Measurements from ENCODE around the gene CATSPERE.

GRCh38 chr1:244598611-244599010, 137.5 kb downstream of the CATSPERE start:
- TF ChIP-seq POLR2A (IDR thresholded peaks at IDR 0.05) = no peak
- TF ChIP-seq, protein P1, sequence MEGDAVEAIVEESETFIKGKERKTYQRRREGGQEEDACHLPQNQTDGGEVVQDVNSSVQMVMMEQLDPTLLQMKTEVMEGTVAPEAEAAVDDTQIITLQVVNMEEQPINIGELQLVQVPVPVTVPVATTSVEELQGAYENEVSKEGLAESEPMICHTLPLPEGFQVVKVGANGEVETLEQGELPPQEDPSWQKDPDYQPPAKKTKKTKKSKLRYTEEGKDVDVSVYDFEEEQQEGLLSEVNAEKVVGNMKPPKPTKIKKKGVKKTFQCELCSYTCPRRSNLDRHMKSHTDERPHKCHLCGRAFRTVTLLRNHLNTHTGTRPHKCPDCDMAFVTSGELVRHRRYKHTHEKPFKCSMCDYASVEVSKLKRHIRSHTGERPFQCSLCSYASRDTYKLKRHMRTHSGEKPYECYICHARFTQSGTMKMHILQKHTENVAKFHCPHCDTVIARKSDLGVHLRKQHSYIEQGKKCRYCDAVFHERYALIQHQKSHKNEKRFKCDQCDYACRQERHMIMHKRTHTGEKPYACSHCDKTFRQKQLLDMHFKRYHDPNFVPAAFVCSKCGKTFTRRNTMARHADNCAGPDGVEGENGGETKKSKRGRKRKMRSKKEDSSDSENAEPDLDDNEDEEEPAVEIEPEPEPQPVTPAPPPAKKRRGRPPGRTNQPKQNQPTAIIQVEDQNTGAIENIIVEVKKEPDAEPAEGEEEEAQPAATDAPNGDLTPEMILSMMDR (IDR thresholded peaks at IDR 0.05) = no peak

Data from heart left ventricle (tissue), 13 donors.